Central memory CD4-positive, alpha-beta T cell (primary cell): Measurements from ENCODE around the gene LSMEM2.
"Not testable (repeated sequence)": the region's sequence is repeated elsewhere in the genome, so short reads cannot be mapped to it uniquely, and the experiment has no call there.

ENCODE experiments used
- DNase-seq: peaks from one replicate; pipeline ENCODE4 v3.0.0; 2022

Gene LSMEM2

DNA sequence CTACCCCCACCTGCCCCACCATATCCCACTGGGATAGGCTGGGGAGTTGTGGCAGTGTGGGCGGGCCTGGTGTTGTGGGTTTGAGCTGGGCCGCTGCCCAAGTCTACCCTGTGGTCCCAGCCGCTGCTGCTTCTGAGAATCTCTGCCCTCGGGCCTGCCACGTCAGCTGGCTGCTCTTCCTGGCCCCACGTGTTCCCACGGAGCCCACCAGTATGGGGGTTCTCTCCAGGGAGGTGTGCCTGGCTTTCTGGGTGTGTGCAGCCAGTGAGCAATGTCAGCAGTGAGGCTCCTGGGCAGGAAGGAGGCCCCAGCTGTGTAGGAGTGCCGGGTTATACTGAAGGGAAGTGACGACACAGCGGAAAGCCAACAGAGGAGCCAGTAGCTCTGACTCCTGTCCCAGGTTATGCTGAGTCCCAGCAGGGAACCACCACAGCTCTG lies 32.4 kb upstream of the LSMEM2 start:
- peak; percentile 81 for DNase-seq

GRCh38 chr3:50248387-50248786 lies 30.5 kb upstream of the LSMEM2 start:
- DNase-seq: no peak

- DNase-seq: no peak
Measured at GRCh38 chr3:50249457-50249856, 29.4 kb upstream of the LSMEM2 start.

DNA sequence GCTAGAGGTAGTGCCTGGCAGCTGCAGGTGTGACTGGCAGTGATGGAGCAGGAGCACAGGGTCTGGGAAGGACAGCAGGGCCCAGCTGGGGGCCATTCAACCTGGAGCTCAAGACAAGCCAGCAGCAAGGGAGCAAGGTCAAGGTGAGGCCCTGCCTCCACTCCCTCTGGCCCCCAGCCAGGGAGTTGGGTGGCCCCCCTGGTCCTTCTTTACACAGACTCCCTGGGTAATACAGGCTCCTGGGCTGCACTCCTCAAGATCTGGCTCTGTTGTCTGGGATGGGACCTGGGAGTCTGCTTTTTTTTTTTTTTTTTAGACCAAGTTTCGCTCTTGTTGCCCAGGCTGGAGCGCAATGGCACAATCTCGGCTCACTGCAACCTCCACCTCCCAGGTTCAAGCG lies 28.4 kb upstream of the LSMEM2 start:
- no peak for DNase-seq

GRCh38 chr3:50251220-50251619 lies 27.7 kb upstream of the LSMEM2 start:
- DNase-seq: no peak

- no peak for DNase-seq
Measured at GRCh38 chr3:50254577-50255250, 24.2 kb upstream of the LSMEM2 start.

DNA sequence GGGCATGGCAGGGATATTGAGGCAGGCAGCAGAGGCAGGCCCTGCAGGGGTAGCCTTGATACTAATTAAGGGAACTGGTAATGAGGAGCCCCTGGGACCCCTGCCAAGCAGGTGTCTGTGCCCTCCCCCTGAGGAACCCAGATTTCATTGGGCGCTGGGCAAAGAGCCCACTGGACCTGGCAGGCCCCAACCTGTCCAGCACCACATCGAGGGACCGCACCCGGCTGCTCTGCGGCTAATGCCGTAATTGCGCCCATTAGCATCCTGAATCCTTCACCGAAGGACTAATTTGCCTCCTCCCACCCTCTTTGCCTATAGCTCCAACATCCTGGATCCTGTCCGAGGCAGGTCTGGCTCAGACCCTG lies 23.7 kb upstream of the LSMEM2 start:
- DNase-seq: no peak

DNA sequence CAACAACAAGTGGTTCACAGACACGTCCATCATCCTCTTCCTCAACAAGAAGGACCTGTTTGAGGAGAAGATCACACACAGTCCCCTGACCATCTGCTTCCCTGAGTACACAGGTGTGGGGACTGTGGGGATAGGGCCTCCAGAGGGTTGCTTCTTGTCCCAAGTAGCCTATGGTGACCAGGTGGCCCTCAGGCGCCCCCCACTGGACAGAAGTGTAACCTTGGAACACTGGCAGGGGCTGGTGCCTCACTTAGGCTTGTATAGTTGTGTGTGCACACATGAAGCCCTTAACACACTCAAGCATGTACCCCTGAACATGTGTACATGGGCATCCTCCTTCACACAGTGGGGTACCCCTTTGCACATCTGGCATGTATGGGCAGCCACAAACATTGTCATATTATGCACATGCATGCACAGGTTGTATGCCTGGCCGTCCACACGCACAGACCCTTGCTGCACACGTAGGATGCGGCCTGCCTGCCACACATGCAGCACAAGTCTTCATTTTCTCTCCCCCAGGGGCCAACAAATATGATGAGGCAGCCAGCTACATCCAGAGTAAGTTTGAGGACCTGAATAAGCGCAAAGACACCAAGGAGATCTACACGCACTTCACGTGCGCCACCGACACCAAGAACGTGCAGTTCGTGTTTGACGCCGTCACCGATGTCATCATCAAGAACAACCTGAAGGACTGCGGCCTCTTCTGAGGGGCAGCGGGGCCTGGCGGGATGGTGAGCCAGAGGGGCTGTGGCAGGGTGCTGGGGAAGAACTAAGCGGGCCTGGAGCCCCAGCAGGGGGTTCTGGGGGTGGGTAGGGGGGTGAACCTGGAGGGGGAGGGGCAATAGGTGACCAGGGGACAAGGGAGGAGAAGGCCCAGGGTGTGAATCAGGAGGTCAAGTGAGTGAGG lies 21.7 kb upstream of the LSMEM2 start:
- DNase-seq: no peak

GRCh38 chr3:50258029-50258680 lies 20.7 kb upstream of the LSMEM2 start:
- no peak for DNase-seq

- DNase-seq: no peak
Measured at GRCh38 chr3:50258979-50259378, 19.9 kb upstream of the LSMEM2 start.

GRCh38 chr3:50259432-50260026 lies 19.4 kb upstream of the LSMEM2 start:
- no peak for DNase-seq

DNA sequence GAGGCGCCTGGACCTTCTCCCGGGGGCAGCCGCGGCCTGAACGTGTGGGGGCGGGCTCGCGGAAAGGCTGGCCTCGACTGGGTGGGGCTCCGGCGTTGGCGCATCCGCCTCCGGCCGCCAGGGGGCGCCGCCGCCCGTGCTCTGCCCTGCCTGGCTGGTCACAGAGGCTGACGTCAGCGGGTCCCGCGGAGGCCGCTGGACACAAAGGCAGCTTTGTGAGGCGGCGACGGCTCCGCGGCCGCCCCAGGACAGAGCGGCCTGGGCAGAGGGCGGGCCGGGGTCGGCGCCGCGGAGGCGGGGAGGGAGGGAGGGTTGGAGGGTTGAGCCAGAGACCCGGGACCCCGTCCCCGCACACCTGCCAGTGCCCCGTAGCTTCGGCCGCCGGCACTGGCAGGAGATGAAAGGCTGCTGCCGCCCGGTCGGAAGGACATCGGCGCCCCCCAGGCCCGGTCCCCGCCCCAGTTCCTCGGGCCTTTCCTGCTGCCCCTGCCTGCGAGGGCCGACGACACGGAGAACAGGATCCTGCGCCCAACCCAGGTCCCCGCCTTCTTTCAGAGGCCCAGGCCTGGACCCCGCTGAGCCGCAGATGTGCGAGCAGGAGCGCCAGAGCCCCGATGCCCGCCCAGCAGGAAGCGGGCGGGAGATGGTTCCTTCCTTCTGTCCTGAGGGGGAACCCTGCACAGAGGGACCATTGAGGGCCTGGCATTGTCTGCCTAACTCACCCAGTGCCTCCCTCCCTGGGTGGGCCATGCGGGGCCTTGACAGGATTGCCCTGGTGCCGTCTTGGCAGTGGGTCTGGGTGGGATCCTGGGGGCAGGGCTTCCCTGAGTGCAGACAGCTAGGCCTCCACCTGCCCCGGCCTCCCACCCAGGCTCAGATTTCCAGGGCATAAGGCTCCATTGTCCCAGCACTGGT lies 18.6 kb upstream of the LSMEM2 start:
- DNase-seq: peak; percentile 77

DNA sequence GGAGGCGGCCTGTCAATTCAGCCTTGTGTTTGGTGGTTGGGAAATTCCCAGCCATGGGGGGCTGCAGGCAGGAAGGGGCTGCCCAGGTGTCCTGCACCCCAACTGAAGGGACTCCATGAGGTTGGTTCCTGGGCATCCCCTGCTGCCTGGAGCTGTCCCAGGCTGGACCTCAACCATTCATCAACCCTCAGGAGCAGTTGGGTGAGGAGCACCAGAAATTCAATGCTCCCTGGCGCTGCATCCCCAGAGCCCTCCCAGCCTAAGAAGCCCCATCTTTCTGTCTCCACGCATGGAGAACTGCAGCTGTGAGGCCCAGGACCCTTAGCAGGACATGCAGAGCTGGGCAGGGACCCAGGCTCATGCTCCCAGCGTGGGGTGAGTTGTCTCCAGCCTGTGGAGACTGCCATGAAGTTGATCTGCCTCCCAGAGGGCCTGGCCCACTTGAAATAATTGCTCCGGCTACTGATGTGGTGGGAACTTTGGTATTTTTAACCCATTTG lies 17.9 kb upstream of the LSMEM2 start:
- DNase-seq: no peak

- DNase-seq: no peak
Measured at GRCh38 chr3:50261505-50261904, 17.4 kb upstream of the LSMEM2 start.

- DNase-seq: not testable (repeated sequence)
Measured at GRCh38 chr3:50262200-50262599, 16.7 kb upstream of the LSMEM2 start.

DNA sequence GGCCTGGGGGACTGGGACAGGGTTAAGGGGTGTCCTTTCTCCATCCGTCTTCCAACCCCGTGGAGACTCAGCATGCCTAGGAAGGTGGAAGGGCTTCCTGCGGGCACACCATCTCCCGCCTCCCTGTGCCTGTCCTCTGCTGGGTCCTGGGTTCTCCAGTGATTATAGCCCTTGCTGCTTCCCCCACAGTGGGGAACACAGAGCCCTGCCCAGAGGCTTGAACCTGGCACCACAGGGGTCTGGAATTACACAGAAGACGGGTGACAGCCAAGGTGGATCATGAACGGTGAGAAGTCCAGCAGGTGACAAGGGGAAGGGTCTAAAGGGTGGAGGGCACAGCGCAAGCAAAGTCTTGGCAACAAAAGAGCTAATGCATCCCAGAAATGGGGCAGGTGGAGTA lies 16.1 kb upstream of the LSMEM2 start:
- no peak for DNase-seq

- DNase-seq: no peak
Measured at GRCh38 chr3:50263478-50264382, 15.2 kb upstream of the LSMEM2 start.

- DNase-seq: no peak
Measured at GRCh38 chr3:50264383-50264963, 14.4 kb upstream of the LSMEM2 start.

- no peak for DNase-seq
Measured at GRCh38 chr3:50264964-50265485, 13.9 kb upstream of the LSMEM2 start.

DNA sequence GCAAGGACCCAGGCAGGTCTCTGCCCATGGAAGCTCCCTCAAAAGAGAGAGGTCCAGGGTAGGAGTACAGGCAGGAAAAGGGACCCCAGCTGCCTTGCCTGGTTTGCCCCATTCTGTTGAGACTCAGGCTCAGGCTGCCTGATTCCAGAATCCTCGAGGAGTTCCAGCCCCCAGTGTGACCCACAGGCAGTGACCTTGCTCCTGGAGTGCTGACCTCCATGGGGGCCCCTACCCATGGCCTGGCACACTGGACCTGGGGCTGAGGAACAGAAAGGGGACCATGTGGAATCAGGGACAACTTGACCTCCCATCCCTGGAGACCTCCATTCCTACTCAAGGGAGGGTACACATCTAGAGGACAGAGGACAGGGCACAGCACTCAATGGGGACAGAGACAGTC lies 13.3 kb upstream of the LSMEM2 start:
- DNase-seq: no peak
